Esophagus squamous epithelium (tissue), 5 donors: ENCODE results near the gene PAPLN. TPM values are rescaled to one million over a fixed set of nuclear protein-coding genes. Genes with fewer than 3 reads are reported as not detected.
A peak's percentile ranks its signal among the peaks of the same experiment; 100 is the strongest.

ENCODE experiments used
- DNase-seq: peaks from one replicate; lab custom pipeline; 2025; lab: John Stamatoyannopoulos, UW
- H3K27ac ChIP-seq, 4 donors: fragments of 200-600 bp; sonication (generic); one replicate each; pipeline ENCODE4 v1.5.1; 2016 to 2019; ENCODE audit warnings: mild to moderate bottlenecking in 1 of 4
- H3K27me3 ChIP-seq, 4 donors: fragments of 200-600 bp; sonication (generic); 1 replicate in 3 of 4; 2 replicates in 1 of 4; pipeline versions ENCODE4 v1.5.1 to v1.6.0; 2017 to 2021; ENCODE audit warnings: antibody characterized with exemption in 1 of 4
- H3K36me3 ChIP-seq, 3 donors: fragments of 200-600 bp; sonication (generic); one replicate each; pipeline ENCODE4 v1.5.1; 2016 to 2019
- H3K4me1 ChIP-seq, 3 donors: fragments of 200-600 bp; sonication (generic); one replicate each; pipeline ENCODE4 v1.5.1; 2017 to 2019
- H3K4me3 ChIP-seq, 4 donors: fragments of 200-600 bp; sonication (generic); 1 replicate in 3 of 4; 2 replicates in 1 of 4; pipeline ENCODE4 v1.5.1; 2016 to 2019; ENCODE audit warnings: mild to moderate bottlenecking in 2 of 4, moderate library complexity in 1 of 4
- H3K9me3 ChIP-seq, 3 donors: fragments of 200-600 bp; sonication (generic); one replicate each; pipeline ENCODE4 v1.5.1; 2016 to 2019
- POLR2A ChIP-seq, 4 donors: fragments of 450-650 bp; IDR thresholded peaks; one replicate each; pipeline ENCODE4 v1.6.1; 2017; ENCODE audit warnings: antibody characterized with exemption in 4 of 4, mild to moderate bottlenecking in 4 of 4, moderate library complexity in 3 of 4
- WGBS, 2 donors: methylation state at CpG; one replicate each; pipeline ENCODE4 v1.1.5; 2018; 5-methylcytosine and 5-hydroxymethylcytosine counted together
- intact Hi-C: fragments of 100-400 bp; cut with DNase I; formaldehyde crosslinking; loops from one replicate; pipeline ENCODE4 v1.15.0; 2022
- total RNA-seq, 4 donors: library from RNA; depleted of rRNA; stranded (reverse); fragments of >200 nt; gene quantifications; one replicate each; pipeline ENCODE4 v1.1.0, GENCODE V29; 2016
- TF ChIP-seq, protein P1 (sequence below), 6 experiments: fragments of 450-650 bp in 4 of 6; fragments of 200-600 bp in 2 of 6; sonication (generic) in 2 of 6; IDR thresholded peaks; one replicate each; pipeline ENCODE4 v1.5.1; 2016 to 2019; ENCODE audit warnings: antibody characterized with exemption in 6 of 6, mild to moderate bottlenecking in 4 of 6, moderate library complexity in 4 of 6
- donor health status: DM: yes; HTN: yes; CAD: no.

Gene PAPLN
- total RNA-seq, 4 donors from 2014 or later: 2.2 to 12.6 (median 5.4) TPM

DNA sequence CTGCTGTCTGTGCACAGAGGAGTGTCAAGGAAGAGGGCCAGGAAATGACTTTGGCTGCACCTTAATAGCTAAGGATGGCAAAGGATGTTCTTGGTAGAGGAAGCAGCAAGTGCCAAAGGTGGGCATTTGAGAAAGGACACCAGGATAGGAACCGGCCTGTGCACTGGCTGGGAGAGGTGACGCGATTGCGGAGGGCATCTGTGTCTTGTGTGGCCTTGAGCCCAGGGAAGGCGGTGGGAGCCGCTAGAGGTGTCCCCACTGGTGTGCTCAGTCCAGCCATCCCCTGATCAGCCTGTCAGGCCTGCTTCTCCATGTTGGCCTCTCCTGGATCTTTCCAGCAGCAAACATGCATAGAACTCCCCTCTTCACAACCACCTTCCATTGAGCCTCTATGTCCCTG is 30.2 kb downstream of the PAPLN start:
- Histone ChIP-seq H3K36me3 (peaks cover 0 to 9% (median 0%) of the 10 kb centered on the region in 3 donors), H3K9me3 (no peaks in the 10 kb centered on the region), H3K27ac (no peak overlapping the region), H3K27me3 (no peaks in the 10 kb centered on the region), H3K4me1 (peaks cover 6 to 19% (median 11%) of the 10 kb centered on the region in 3 donors), H3K4me3 (no peak overlapping the region)
- no peak for DNase-seq
- intact Hi-C loops: no loop called here
- TF ChIP-seq, protein P1, sequence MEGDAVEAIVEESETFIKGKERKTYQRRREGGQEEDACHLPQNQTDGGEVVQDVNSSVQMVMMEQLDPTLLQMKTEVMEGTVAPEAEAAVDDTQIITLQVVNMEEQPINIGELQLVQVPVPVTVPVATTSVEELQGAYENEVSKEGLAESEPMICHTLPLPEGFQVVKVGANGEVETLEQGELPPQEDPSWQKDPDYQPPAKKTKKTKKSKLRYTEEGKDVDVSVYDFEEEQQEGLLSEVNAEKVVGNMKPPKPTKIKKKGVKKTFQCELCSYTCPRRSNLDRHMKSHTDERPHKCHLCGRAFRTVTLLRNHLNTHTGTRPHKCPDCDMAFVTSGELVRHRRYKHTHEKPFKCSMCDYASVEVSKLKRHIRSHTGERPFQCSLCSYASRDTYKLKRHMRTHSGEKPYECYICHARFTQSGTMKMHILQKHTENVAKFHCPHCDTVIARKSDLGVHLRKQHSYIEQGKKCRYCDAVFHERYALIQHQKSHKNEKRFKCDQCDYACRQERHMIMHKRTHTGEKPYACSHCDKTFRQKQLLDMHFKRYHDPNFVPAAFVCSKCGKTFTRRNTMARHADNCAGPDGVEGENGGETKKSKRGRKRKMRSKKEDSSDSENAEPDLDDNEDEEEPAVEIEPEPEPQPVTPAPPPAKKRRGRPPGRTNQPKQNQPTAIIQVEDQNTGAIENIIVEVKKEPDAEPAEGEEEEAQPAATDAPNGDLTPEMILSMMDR (IDR thresholded peaks at IDR 0.05): no peak
- no peak for TF ChIP-seq POLR2A (IDR thresholded peaks at IDR 0.05)
- WGBS, 2 donors: 93 to 95% methylated on average over 6 of the region's 6 CpGs

DNA sequence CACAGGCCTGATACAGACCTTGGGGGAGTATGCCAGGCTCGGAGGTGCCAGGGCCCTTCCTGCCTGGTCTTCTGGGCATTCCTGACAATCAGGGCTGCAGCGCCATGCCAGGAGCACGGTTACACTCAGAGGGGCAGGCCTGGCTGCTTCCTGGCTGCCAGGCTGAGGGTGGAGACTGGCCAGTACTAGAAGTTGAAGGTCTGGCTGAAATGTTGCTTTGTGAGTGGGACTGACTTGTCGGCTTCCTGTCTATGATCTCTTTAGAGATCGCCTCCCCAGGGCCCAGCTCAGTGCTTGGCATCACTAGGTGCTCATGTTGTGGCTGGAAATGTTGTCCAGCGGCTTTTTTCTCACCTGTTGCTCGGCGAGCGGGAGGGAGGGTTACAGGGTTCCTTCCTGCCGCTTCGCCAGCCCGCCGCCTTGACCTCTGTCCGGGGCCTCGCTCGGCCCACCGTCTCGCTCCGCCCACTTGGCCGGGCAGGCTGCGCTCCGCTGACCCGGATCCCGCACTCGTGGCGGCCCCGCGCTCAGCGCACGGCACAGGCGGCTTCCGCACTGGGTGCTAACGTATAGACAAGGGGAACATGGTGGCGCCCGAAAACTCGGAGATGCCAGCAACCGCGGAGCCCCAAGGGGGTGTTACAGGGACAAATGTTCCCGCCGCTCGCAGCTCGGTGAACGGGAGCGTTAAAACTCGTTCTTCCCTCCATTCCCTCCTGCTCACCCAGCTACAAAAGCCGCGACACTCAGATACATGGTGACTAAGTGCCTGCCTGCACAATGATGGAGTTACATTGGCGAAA is 32.6 kb downstream of the PAPLN start:
- TF ChIP-seq POLR2A (IDR thresholded peaks at IDR 0.05): no peak
- TF ChIP-seq, protein P1 (IDR thresholded peaks at IDR 0.05): no peak
- Histone ChIP-seq H3K4me3 (peak overlapping the region; percentile 27 to 66 (median 44)), H3K4me1 (peaks cover 6 to 21% (median 11%) of the 10 kb centered on the region in 3 donors), H3K9me3 (no peaks in the 10 kb centered on the region), H3K27me3 (no peaks in the 10 kb centered on the region), H3K27ac (peak overlapping the region in 3 of 4 donors; percentile 41 to 52 (median 47)), H3K36me3 (peaks cover 0 to 26% (median 8%) of the 10 kb centered on the region in 3 donors)
- intact Hi-C loops: no loop called here
- WGBS, 2 donors: 6 to 12% methylated on average over 18 to 38 of the region's 48 CpGs
- no peak for DNase-seq

DNA sequence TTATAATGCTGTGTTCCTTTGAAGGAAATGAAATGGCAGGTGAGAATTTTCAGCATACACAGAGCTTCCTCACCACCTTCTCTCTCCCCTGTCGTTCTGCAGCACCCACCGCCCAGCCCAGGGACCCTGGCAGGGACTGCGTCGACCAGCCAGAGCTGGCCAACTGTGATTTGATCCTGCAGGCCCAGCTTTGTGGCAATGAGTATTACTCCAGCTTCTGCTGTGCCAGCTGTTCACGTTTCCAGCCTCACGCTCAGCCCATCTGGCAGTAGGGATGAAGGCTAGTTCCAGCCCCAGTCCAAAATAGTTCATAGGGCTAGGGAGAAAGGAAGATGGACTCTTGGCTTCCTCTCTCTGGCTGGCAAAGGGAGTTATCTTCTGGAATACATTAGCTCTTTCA is 35.1 kb downstream of the PAPLN start:
- H3K9me3 ChIP-seq: no peaks in the 10 kb centered on the region
- peaks cover 6 to 21% (median 11%) of the 10 kb centered on the region in 3 donors for H3K4me1 ChIP-seq
- no peak overlapping the region for H3K4me3 ChIP-seq
- intact Hi-C loops: no loop called here
- H3K27ac ChIP-seq: peak overlapping the region in 1 of 4 donors; percentile 1
- no peak for DNase-seq
- no peaks in the 10 kb centered on the region for H3K27me3 ChIP-seq
- 70 to 80% methylated on average over 1 to 4 of the region's 6 CpGs for WGBS, 2 donors
- H3K36me3 ChIP-seq: peaks cover 10 to 51% (median 23%) of the 10 kb centered on the region in 3 donors
- TF ChIP-seq, protein P1 (IDR thresholded peaks at IDR 0.05): no peak
- TF ChIP-seq POLR2A (IDR thresholded peaks at IDR 0.05): no peak

DNA sequence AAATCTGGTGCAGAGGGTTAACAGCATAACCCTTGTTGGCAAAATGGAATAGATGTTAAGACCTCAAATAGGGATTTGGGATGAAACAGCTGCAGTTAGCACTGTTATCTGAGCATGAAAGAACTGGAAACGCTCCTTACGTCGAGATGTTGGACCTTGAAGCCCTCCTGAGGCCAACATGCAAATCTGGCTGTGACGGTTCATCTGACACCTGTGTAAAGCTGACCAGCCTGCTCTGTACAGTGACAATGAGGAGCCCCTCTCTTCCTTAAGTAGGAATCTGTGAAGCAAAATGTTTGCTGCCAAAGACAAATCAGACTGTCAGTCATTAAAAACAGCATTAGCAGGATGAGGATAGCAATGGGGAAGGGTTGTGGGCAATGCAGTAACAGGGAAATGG is 36.5 kb downstream of the PAPLN start:
- H3K4me3 ChIP-seq: no peak overlapping the region
- intact Hi-C loops: no loop called here
- no peak overlapping the region for H3K27ac ChIP-seq
- H3K9me3 ChIP-seq: no peaks in the 10 kb centered on the region
- H3K36me3 ChIP-seq: peaks cover 10 to 64% (median 24%) of the 10 kb centered on the region in 3 donors
- 76 to 96% methylated on average over 3 to 4 of the region's 4 CpGs for WGBS, 2 donors
- H3K27me3 ChIP-seq: no peaks in the 10 kb centered on the region
- peaks cover 6 to 21% (median 11%) of the 10 kb centered on the region in 3 donors for H3K4me1 ChIP-seq
- DNase-seq: no peak
- TF ChIP-seq, protein P1 (IDR thresholded peaks at IDR 0.05): no peak
- no peak for TF ChIP-seq POLR2A (IDR thresholded peaks at IDR 0.05)

DNA sequence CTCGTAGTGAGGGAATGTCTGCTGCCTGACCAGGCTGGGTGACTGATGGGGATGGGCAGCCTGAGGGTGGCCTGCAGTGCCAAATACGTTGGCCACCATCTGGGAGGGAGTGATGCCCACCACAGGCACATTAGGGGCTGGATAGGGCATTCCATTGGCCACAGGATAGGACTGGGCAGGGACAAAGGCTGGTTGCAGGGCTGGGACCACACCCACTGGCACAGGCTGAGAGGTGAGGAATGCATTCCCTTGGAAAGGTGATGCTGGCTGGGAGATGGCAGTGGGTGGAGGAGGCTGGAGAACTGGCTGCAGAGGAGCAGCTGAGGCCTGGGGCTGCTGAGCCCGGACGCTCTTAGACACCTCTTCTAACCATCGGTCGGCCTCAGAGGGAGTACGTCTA is 39.5 kb downstream of the PAPLN start:
- no peak for DNase-seq
- Histone ChIP-seq H3K36me3 (peaks cover 10 to 91% (median 26%) of the 10 kb centered on the region in 3 donors), H3K4me1 (peaks cover 0 to 6% (median 0%) of the 10 kb centered on the region in 3 donors), H3K4me3 (no peak overlapping the region), H3K27me3 (no peaks in the 10 kb centered on the region), H3K9me3 (no peaks in the 10 kb centered on the region), H3K27ac (no peak overlapping the region)
- TF ChIP-seq, protein P1 (IDR thresholded peaks at IDR 0.05): no peak
- TF ChIP-seq POLR2A (IDR thresholded peaks at IDR 0.05): no peak
- WGBS, 2 donors: 91 to 92% methylated on average over 6 to 7 of the region's 7 CpGs
- intact Hi-C loops: no loop called here
